Activated CD4-positive, alpha-beta memory T cell treated with anti-CD3 and anti-CD28 coated beads, Interleukin-2, amount 10 ng/mL, durations not matched to agents 7 days and 5 days (primary cell): ENCODE measurements around the gene PICK1. TPM values are rescaled to one million over a fixed set of nuclear protein-coding genes. Genes with fewer than 3 reads are reported as not detected.

Experiments
- CTCF ChIA-PET: fragments of 350-600 bp; sonication (Branson Sonifier 250); formaldehyde crosslinking; loops from one replicate; lab custom pipeline; 2021; ENCODE audit warnings: antibody characterized with exemption, inconsistent platforms; lab: Charles Lee
- POLR2A ChIA-PET: fragments of 350-600 bp; sonication (Branson Sonifier 250); formaldehyde crosslinking; loops from one replicate; lab custom pipeline; 2021; ENCODE audit warnings: antibody characterized with exemption; lab: Charles Lee
- DNase-seq: peaks from one replicate; pipeline ENCODE4 v3.0.0-alpha.2; 2020
- H3K27ac Mint-ChIP-seq: one replicate; pipeline ENCODE4 v1.8.0; 2021; ENCODE audit warnings: mild to moderate bottlenecking, mixed read lengths
- H3K27me3 Mint-ChIP-seq: one replicate; pipeline ENCODE4 v1.8.0; 2021; ENCODE audit warnings: mixed read lengths
- H3K36me3 Mint-ChIP-seq: one replicate; pipeline ENCODE4 v1.8.0; 2021; ENCODE audit warnings: low read depth, mixed read lengths
- H3K4me1 Mint-ChIP-seq: one replicate; pipeline ENCODE4 v1.8.0; 2021; ENCODE audit warnings: mixed read lengths
- H3K4me3 Mint-ChIP-seq: one replicate; pipeline ENCODE4 v1.8.0; 2021; ENCODE audit warnings: mild to moderate bottlenecking, mixed read lengths
- H3K9me3 Mint-ChIP-seq: one replicate; pipeline ENCODE4 v1.8.0; 2021; ENCODE audit warnings: mixed read lengths
- total RNA-seq, 2 experiments: library from RNA; stranded (reverse); gene quantifications; one replicate each; pipeline ENCODE4 v1.2.3, GENCODE V29; 2021

The PICK1 gene
- total RNA-seq, 2 experiments from 2014 or later = 11.4 to 12.7 TPM

- no peaks in the 10 kb centered on the region for H3K4me1 Mint-ChIP-seq
- CTCF ChIA-PET = no interaction called here
- H3K4me3 Mint-ChIP-seq = no peak overlapping the region
- DNase-seq = no peak
- no peaks in the 10 kb centered on the region for H3K9me3 Mint-ChIP-seq
- H3K27me3 Mint-ChIP-seq = peaks cover 3% of the 10 kb centered on the region
- POLR2A ChIA-PET = no interaction called here
- H3K36me3 Mint-ChIP-seq = no peaks in the 10 kb centered on the region
- no peak overlapping the region for H3K27ac Mint-ChIP-seq
Measured at GRCh38 chr22:38025514-38025913, 31.7 kb upstream of the PICK1 start.

- Mint-ChIP-seq H3K4me3 (no peak overlapping the region), H3K36me3 (no peaks in the 10 kb centered on the region), H3K27me3 (peaks cover 3% of the 10 kb centered on the region), H3K4me1 (no peaks in the 10 kb centered on the region), H3K9me3 (no peaks in the 10 kb centered on the region), H3K27ac (no peak overlapping the region)
- no peak for DNase-seq
- POLR2A ChIA-PET = no interaction called here
- CTCF ChIA-PET = no interaction called here
Measured at GRCh38 chr22:38026130-38027111, 30.8 kb upstream of the PICK1 start.

- CTCF ChIA-PET = no interaction called here
Measured at GRCh38 chr22:38027487-38027886, 29.7 kb upstream of the PICK1 start.

GRCh38 chr22:38028344-38029130, 28.7 kb upstream of the PICK1 start:
- no peaks in the 10 kb centered on the region for H3K9me3 Mint-ChIP-seq
- peaks cover 3% of the 10 kb centered on the region for H3K27me3 Mint-ChIP-seq
- no peaks in the 10 kb centered on the region for H3K4me1 Mint-ChIP-seq
- H3K36me3 Mint-ChIP-seq = no peaks in the 10 kb centered on the region
- POLR2A ChIA-PET = no interaction called here
- H3K4me3 Mint-ChIP-seq = no peak overlapping the region
- no peak overlapping the region for H3K27ac Mint-ChIP-seq
- CTCF ChIA-PET = no interaction called here
- no peak for DNase-seq

More at GRCh38 chr22:38027487-38027886, 29.7 kb upstream of the PICK1 start:
- Mint-ChIP-seq H3K4me3 (no peak overlapping the region), H3K4me1 (no peaks in the 10 kb centered on the region), H3K27ac (no peak overlapping the region), H3K9me3 (no peaks in the 10 kb centered on the region), H3K36me3 (no peaks in the 10 kb centered on the region), H3K27me3 (peaks cover 3% of the 10 kb centered on the region)
- POLR2A ChIA-PET = no interaction called here
- DNase-seq = no peak

- Mint-ChIP-seq H3K4me3 (no peak overlapping the region), H3K27me3 (peaks cover 3% of the 10 kb centered on the region), H3K9me3 (no peaks in the 10 kb centered on the region), H3K4me1 (no peaks in the 10 kb centered on the region), H3K27ac (no peak overlapping the region), H3K36me3 (no peaks in the 10 kb centered on the region)
- DNase-seq = no peak
- CTCF ChIA-PET = no interaction called here
- POLR2A ChIA-PET = no interaction called here
Measured at GRCh38 chr22:38029370-38029769, 27.8 kb upstream of the PICK1 start.

- Mint-ChIP-seq H3K4me3 (no peak overlapping the region), H3K27ac (no peak overlapping the region), H3K4me1 (no peaks in the 10 kb centered on the region), H3K36me3 (no peaks in the 10 kb centered on the region), H3K27me3 (peaks cover 3% of the 10 kb centered on the region), H3K9me3 (no peaks in the 10 kb centered on the region)
- DNase-seq = no peak
- POLR2A ChIA-PET = no interaction called here
- CTCF ChIA-PET = no interaction called here
Measured at GRCh38 chr22:38029901-38030300, 27.3 kb upstream of the PICK1 start.

GRCh38 chr22:38030311-38031133, 26.7 kb upstream of the PICK1 start:
- H3K27me3 Mint-ChIP-seq = no peaks in the 10 kb centered on the region
- ChIA-PET POLR2A (no interaction called here), CTCF (no interaction called here)
- H3K9me3 Mint-ChIP-seq = no peaks in the 10 kb centered on the region
- no peaks in the 10 kb centered on the region for H3K4me1 Mint-ChIP-seq
- no peak overlapping the region for H3K27ac Mint-ChIP-seq
- H3K4me3 Mint-ChIP-seq = no peak overlapping the region
- DNase-seq = no peak
- H3K36me3 Mint-ChIP-seq = no peaks in the 10 kb centered on the region

GRCh38 chr22:38031491-38031890, 25.7 kb upstream of the PICK1 start:
- no peak overlapping the region for H3K27ac Mint-ChIP-seq
- ChIA-PET POLR2A (no interaction called here), CTCF (no interaction called here)
- H3K27me3 Mint-ChIP-seq = no peaks in the 10 kb centered on the region
- no peak for DNase-seq
- H3K4me1 Mint-ChIP-seq = no peaks in the 10 kb centered on the region
- H3K36me3 Mint-ChIP-seq = no peaks in the 10 kb centered on the region
- no peak overlapping the region for H3K4me3 Mint-ChIP-seq
- H3K9me3 Mint-ChIP-seq = no peaks in the 10 kb centered on the region

GRCh38 chr22:38032681-38033521, 24.3 kb upstream of the PICK1 start:
- no peaks in the 10 kb centered on the region for H3K4me1 Mint-ChIP-seq
- H3K4me3 Mint-ChIP-seq = no peak overlapping the region
- ChIA-PET POLR2A (interaction anchor here (0.9 kb wide), 1 partner anchor 11 kb away, joined by 3 read pairs; no protein-coding TSS in a partner anchor), CTCF (no interaction called here)
- H3K9me3 Mint-ChIP-seq = no peaks in the 10 kb centered on the region
- H3K27ac Mint-ChIP-seq = no peak overlapping the region
- no peak for DNase-seq
- H3K27me3 Mint-ChIP-seq = no peaks in the 10 kb centered on the region
- H3K36me3 Mint-ChIP-seq = no peaks in the 10 kb centered on the region

- Mint-ChIP-seq H3K9me3 (no peaks in the 10 kb centered on the region), H3K4me1 (no peaks in the 10 kb centered on the region), H3K36me3 (no peaks in the 10 kb centered on the region), H3K27me3 (no peaks in the 10 kb centered on the region), H3K27ac (no peak overlapping the region), H3K4me3 (no peak overlapping the region)
- CTCF ChIA-PET = no interaction called here
- POLR2A ChIA-PET = interaction anchor here (0.9 kb wide), 1 partner anchor 10 kb away, joined by 3 read pairs; no protein-coding TSS in a partner anchor
- DNase-seq = no peak
Measured at GRCh38 chr22:38033522-38034277, 23.5 kb upstream of the PICK1 start.

GRCh38 chr22:38034278-38034882, 22.8 kb upstream of the PICK1 start:
- ChIA-PET CTCF (no interaction called here), POLR2A (interaction anchor here (0.9 kb wide), 1 partner anchor 9 kb away, joined by 3 read pairs; no protein-coding TSS in a partner anchor)
- DNase-seq = no peak
- Mint-ChIP-seq H3K4me3 (no peak overlapping the region), H3K4me1 (no peaks in the 10 kb centered on the region), H3K36me3 (no peaks in the 10 kb centered on the region), H3K9me3 (no peaks in the 10 kb centered on the region), H3K27me3 (no peaks in the 10 kb centered on the region), H3K27ac (no peak overlapping the region)
